ENCODE data around the gene PNISR.

DNA sequence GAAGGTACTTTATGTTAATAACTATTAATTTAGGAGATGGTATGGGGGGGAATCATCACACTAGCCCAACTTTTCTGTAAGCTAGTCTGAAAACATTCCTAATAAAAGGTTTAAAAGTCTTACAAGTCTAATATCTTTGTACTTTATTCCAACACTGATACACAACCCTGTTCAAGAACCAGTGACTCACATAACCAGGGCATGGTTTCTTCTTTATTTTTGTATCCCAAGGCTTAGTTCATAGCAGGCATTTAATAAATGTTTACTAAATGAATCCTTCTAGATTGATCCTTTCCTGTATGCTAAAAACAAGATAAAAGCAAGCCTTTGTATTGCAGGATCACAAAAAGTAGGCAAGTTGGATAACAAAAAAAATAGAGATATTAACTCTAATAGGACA lies 9.7 kb downstream of the PNISR start:
- TF ChIP-seq, protein P1, sequence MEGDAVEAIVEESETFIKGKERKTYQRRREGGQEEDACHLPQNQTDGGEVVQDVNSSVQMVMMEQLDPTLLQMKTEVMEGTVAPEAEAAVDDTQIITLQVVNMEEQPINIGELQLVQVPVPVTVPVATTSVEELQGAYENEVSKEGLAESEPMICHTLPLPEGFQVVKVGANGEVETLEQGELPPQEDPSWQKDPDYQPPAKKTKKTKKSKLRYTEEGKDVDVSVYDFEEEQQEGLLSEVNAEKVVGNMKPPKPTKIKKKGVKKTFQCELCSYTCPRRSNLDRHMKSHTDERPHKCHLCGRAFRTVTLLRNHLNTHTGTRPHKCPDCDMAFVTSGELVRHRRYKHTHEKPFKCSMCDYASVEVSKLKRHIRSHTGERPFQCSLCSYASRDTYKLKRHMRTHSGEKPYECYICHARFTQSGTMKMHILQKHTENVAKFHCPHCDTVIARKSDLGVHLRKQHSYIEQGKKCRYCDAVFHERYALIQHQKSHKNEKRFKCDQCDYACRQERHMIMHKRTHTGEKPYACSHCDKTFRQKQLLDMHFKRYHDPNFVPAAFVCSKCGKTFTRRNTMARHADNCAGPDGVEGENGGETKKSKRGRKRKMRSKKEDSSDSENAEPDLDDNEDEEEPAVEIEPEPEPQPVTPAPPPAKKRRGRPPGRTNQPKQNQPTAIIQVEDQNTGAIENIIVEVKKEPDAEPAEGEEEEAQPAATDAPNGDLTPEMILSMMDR (IDR thresholded peaks at IDR 0.05; ENCODE audit: poor library complexity) = no peak
- TF ChIP-seq EZH2phosphoT487 (IDR thresholded peaks at IDR 0.05; ENCODE audit: low read depth, severe bottlenecking, unreplicated experiment) (no peak), EZH2 (IDR thresholded peaks at IDR 0.05; ENCODE audit: borderline replicate concordance) (no peak)

Measured in hepatocyte (in vitro differentiated cells).